HepG2 (cell line): ENCODE results near the gene MYH9. TPM values are rescaled to one million over a fixed set of nuclear protein-coding genes. Genes with fewer than 3 reads are reported as not detected.

Source experiments
- BRD4 ChIP-seq: sonication (generic); formaldehyde crosslinking; IDR thresholded peaks from 2 replicates; pipeline ENCODE4 v1.4.0; 2020; ENCODE audit warnings: missing genetic modification reagents
- CBX5 ChIP-seq: sonication (generic); formaldehyde crosslinking; IDR thresholded peaks from 2 replicates; pipeline ENCODE4 v1.4.0; 2020; ENCODE audit warnings: missing genetic modification reagents, borderline replicate concordance
- CHD4 ChIP-seq: fragments of 200-600 bp; sonication (generic); IDR thresholded peaks from 2 replicates; pipeline ENCODE4 v1.7.0; 2017; ENCODE audit warnings: mild to moderate bottlenecking, low read length, borderline replicate concordance
- DNMT1 ChIP-seq: sonication (generic); formaldehyde crosslinking; IDR thresholded peaks from 2 replicates; pipeline ENCODE4 v1.5.1; 2020; ENCODE audit warnings: mild to moderate bottlenecking, missing genetic modification reagents
- ELF4 ChIP-seq: sonication (generic); formaldehyde crosslinking; IDR thresholded peaks from 2 replicates; pipeline ENCODE4 v1.5.0; 2020; ENCODE audit warnings: missing genetic modification reagents, mild to moderate bottlenecking, moderate library complexity, borderline replicate concordance
- FOXO4 ChIP-seq: sonication (generic); formaldehyde crosslinking; conservative IDR thresholded peaks from 2 replicates; pipeline ENCODE4 v1.8.1; 2023; ENCODE audit warnings: missing genetic modification reagents
- HNRNPH1 ChIP-seq: fragments of 200-400 bp; formaldehyde crosslinking; optimal IDR thresholded peaks from 2 replicates; pipeline ENCODE3; 2017; ENCODE audit warnings: mild to moderate bottlenecking, low read depth, low read length
- IRX3 ChIP-seq: sonication (generic); formaldehyde crosslinking; IDR thresholded peaks from 2 replicates; pipeline ENCODE4 v1.8.1; 2023; ENCODE audit warnings: mild to moderate bottlenecking, low read depth, missing genetic modification reagents, borderline replicate concordance
- MYNN ChIP-seq: sonication (generic); formaldehyde crosslinking; IDR thresholded peaks from 2 replicates; pipeline ENCODE4 v1.4.0; 2020; ENCODE audit warnings: mild to moderate bottlenecking, low read depth, missing genetic modification reagents
- RAD21 ChIP-seq: fragments of 450-650 bp; formaldehyde crosslinking; IDR thresholded peaks from 2 replicates; pipeline ENCODE4 v1.5.0; 2020; ENCODE audit warnings: mild to moderate bottlenecking
- RFX3 ChIP-seq: IDR thresholded peaks from 2 replicates; pipeline ENCODE4 v1.6.1; 2016; ENCODE audit warnings: missing biosample characterization, missing genetic modification reagents
- SNAPC2 ChIP-seq: sonication (generic); formaldehyde crosslinking; IDR thresholded peaks from 2 replicates; pipeline ENCODE4 v1.8.1; 2022; ENCODE audit warnings: mild to moderate bottlenecking, missing genetic modification reagents
- TAF15 ChIP-seq: fragments of 200-400 bp; formaldehyde crosslinking; IDR thresholded peaks from one replicate; pipeline ENCODE4 v1.6.1; 2018; ENCODE audit warnings: mild to moderate bottlenecking, low read depth, low read length; ENCODE audit not compliant: poor library complexity, severe bottlenecking
- YEATS4 ChIP-seq: sonication (generic); formaldehyde crosslinking; IDR thresholded peaks from 2 replicates; pipeline ENCODE4 v1.4.0; 2020; ENCODE audit warnings: missing genetic modification reagents, borderline replicate concordance
- ZNF253 ChIP-seq: sonication (generic); formaldehyde crosslinking; IDR thresholded peaks from 2 replicates; pipeline ENCODE4 v1.8.0; 2022; ENCODE audit warnings: mild to moderate bottlenecking, missing genetic modification reagents, borderline replicate concordance
- ZNF430 ChIP-seq: sonication (generic); formaldehyde crosslinking; IDR thresholded peaks from 2 replicates; pipeline ENCODE4 v1.9.0; 2021; ENCODE audit warnings: mild to moderate bottlenecking, missing genetic modification reagents
- ZNF441 ChIP-seq: sonication (generic); formaldehyde crosslinking; IDR thresholded peaks from 2 replicates; pipeline ENCODE4 v1.7.0; 2021; ENCODE audit warnings: missing genetic modification reagents, borderline replicate concordance
- ZNF564 ChIP-seq: sonication (generic); formaldehyde crosslinking; IDR thresholded peaks from 2 replicates; pipeline ENCODE4 v1.8.1; 2023; ENCODE audit warnings: mild to moderate bottlenecking, missing genetic modification reagents
- ZNF576 ChIP-seq: sonication (generic); formaldehyde crosslinking; IDR thresholded peaks from 2 replicates; pipeline ENCODE4 v1.4.0; 2020; ENCODE audit warnings: mild to moderate bottlenecking, missing genetic modification reagents
- ZNF639 ChIP-seq: conservative IDR thresholded peaks from 2 replicates; pipeline ENCODE4 v1.6.1; 2018; ENCODE audit warnings: missing genetic modification reagents
- ZNF644 ChIP-seq: IDR thresholded peaks from 2 replicates; pipeline ENCODE4 v1.6.1; 2016; ENCODE audit warnings: low read depth
- ZNF660 ChIP-seq: sonication (generic); formaldehyde crosslinking; IDR thresholded peaks from 2 replicates; pipeline ENCODE4 v1.5.1; 2020; ENCODE audit warnings: mild to moderate bottlenecking, low read depth, missing genetic modification reagents, borderline replicate concordance
- ZNF7 ChIP-seq: IDR thresholded peaks from 2 replicates; pipeline ENCODE4 v1.6.1; 2016; ENCODE audit warnings: missing biosample characterization, missing genetic modification reagents
- ZNF770 ChIP-seq: sonication (generic); formaldehyde crosslinking; IDR thresholded peaks from 2 replicates; pipeline ENCODE4 v1.5.0; 2020; ENCODE audit warnings: mild to moderate bottlenecking, missing genetic modification reagents
- ZNF773 ChIP-seq: sonication (generic); formaldehyde crosslinking; IDR thresholded peaks from 2 replicates; pipeline ENCODE4 v1.4.0; 2020; ENCODE audit warnings: missing genetic modification reagents, borderline replicate concordance
- ZNF891 ChIP-seq: sonication (generic); formaldehyde crosslinking; IDR thresholded peaks from 2 replicates; pipeline ENCODE4 v1.5.0; 2020; ENCODE audit warnings: mild to moderate bottlenecking, missing genetic modification reagents
- polyA plus RNA-seq, 8 experiments: library from polyadenylated mRNA; depleted of rRNA in 3 of 8; stranded (reverse) in 7 of 8; unstranded in 1 of 8; fragments of >200 nt; fragmentation: Illumina TruSeq in 4 of 8; extraction: Trizol in 4 of 8; gene quantifications; 2 replicates each; pipeline versions ENCODE4 v1.2.1 to v1.2.3, GENCODE V29; 2011 to 2016; ENCODE audit warnings: low read depth in 4 of 8, missing spikeins in 1 of 8, mixed read lengths in 1 of 8; ENCODE audit not compliant: insufficient read depth in 1 of 8
- total RNA-seq, 5 experiments: library from RNA; depleted of rRNA; stranded (reverse); fragments of >200 nt; fragmentation: Illumina TruSeq; extraction: Trizol; gene quantifications; 2 replicates each; pipeline ENCODE4 v1.2.3, GENCODE V29; 2016; ENCODE audit warnings: low read depth in 1 of 5

MYH9 gene
- total and polyA plus RNA-seq, 2 of the 13 experiments (the other 11 are each of a cell fraction or from before 2014, with no cell fraction given): 50.7 to 98.5 TPM

- TF ChIP-seq FOXO4 (CRISPR knock-in tag) (no peak), MYNN (CRISPR knock-in tag) (no peak), ZNF441 (CRISPR knock-in tag) (peak; percentile 42), ZNF660 (no peak), BRD4 (peak; percentile 75; the same call in 1 of the 2 replicates), DNMT1 (no peak), ELF4 (CRISPR knock-in tag) (peak; percentile 73; the same call in 1 of the 2 replicates), TAF15 (no peak), CHD4 (no peak), ZNF564 (CRISPR knock-in tag) (no peak), ZNF430 (CRISPR knock-in tag) (peak; percentile 88), ZNF7 (no peak), CBX5 (CRISPR knock-in tag) (peak; percentile 83; the same call in 1 of the 2 replicates), IRX3 (CRISPR knock-in tag) (no peak), YEATS4 (CRISPR knock-in tag) (peak; percentile 61), RFX3 (CRISPR knock-in tag) (peak; percentile 30; the same call in 1 of the 2 replicates), ZNF773 (CRISPR knock-in tag) (no peak), ZNF891 (CRISPR knock-in tag) (peak; percentile 78), ZNF644 (CRISPR knock-in tag) (0 out of 2 replicates have a peak, but pooled peaks have one; percentile 9), RAD21 (CRISPR knock-in tag) (peak; percentile 49), ZNF770 (CRISPR knock-in tag) (peak; percentile 55; the same call in 1 of the 2 replicates), HNRNPH1 (no peak), ZNF253 (no peak), ZNF576 (CRISPR knock-in tag) (no peak), SNAPC2 (peak; percentile 50; the same call in 1 of the 2 replicates), ZNF639 (CRISPR knock-in tag) (peak; percentile 85)
Observed at GRCh38 chr22:36419177-36419911, 31.6 kb upstream of the MYH9 start (continued).
